GM23338 (cell line): ENCODE results near the gene PDE1A. TPM values are rescaled to one million over a fixed set of nuclear protein-coding genes. Genes with fewer than 3 reads are reported as not detected.

ENCODE experiments used
- ATAC-seq: fragments of 200-7000 bp; cut with Tn5 transposase; 3 replicates; pipeline ENCODE4 v1.9.1; 2020
- DNase-seq: peaks from one replicate; pipeline ENCODE4 v3.0.0-alpha.2; 2015; ENCODE audit warnings: low spot score
- H2AFZ ChIP-seq: fragments of 200-600 bp; sonication (generic); 2 replicates; pipeline ENCODE4 v1.8.0; 2016; ENCODE audit warnings: antibody characterized with exemption, mild to moderate bottlenecking, moderate library complexity
- H3F3A ChIP-seq: fragments of 200-600 bp; sonication (generic); replicated peaks from 2 replicates; pipeline ENCODE4 v1.8.0; 2017; ENCODE audit warnings: antibody characterized with exemption, mixed run types, low read depth
- H3K27ac ChIP-seq: fragments of 200-600 bp; sonication (generic); 2 replicates; pipeline ENCODE4 v1.6.1; 2016; ENCODE audit warnings: low read depth
- H3K27me3 ChIP-seq: fragments of 200-600 bp; sonication (generic); 2 replicates; pipeline ENCODE4 v1.8.0; 2016; ENCODE audit warnings: mild to moderate bottlenecking, mixed run types, moderate library complexity; ENCODE audit not compliant: insufficient read depth
- H3K36me3 ChIP-seq: fragments of 200-600 bp; sonication (generic); 2 replicates; pipeline ENCODE4 v1.8.0; 2016; ENCODE audit warnings: mild to moderate bottlenecking; ENCODE audit not compliant: insufficient read depth
- H3K4me1 ChIP-seq: fragments of 200-600 bp; sonication (generic); 2 replicates; pipeline ENCODE4 v1.8.0; 2016; ENCODE audit warnings: mild to moderate bottlenecking, moderate library complexity; ENCODE audit not compliant: insufficient read depth
- H3K4me2 ChIP-seq: fragments of 200-600 bp; sonication (generic); 2 replicates; pipeline ENCODE4 v1.7.1; 2017; ENCODE audit warnings: mixed run types
- H3K4me3 ChIP-seq: fragments of 200-600 bp; sonication (generic); 2 replicates; pipeline ENCODE4 v1.6.1; 2016; ENCODE audit warnings: mixed run types
- H3K79me2 ChIP-seq: fragments of 200-600 bp; sonication (generic); replicated peaks from 2 replicates; pipeline ENCODE4 v1.8.0; 2017; ENCODE audit warnings: mild to moderate bottlenecking; ENCODE audit not compliant: insufficient read depth
- H3K9me2 ChIP-seq: fragments of 200-600 bp; sonication (generic); 2 replicates; pipeline ENCODE4 v1.8.0; 2017; ENCODE audit not compliant: insufficient read depth
- H4K20me1 ChIP-seq: fragments of 200-600 bp; sonication (generic); replicated peaks from 2 replicates; pipeline ENCODE4 v1.8.0; 2017; ENCODE audit warnings: mild to moderate bottlenecking; ENCODE audit not compliant: insufficient read depth
- H3K27ac Mint-ChIP-seq: 2 replicates; pipeline ENCODE4 v1.8.0; 2020; ENCODE audit warnings: inconsistent platforms, mild to moderate bottlenecking, moderate library complexity, mixed read lengths
- H3K27me3 Mint-ChIP-seq: 3 replicates; pipeline ENCODE4 v1.8.0; 2022; ENCODE audit warnings: low read depth, mild to moderate bottlenecking, moderate library complexity, mixed read lengths, inconsistent platforms; ENCODE audit not compliant: insufficient read depth, poor library complexity
- H3K36me3 Mint-ChIP-seq: 3 replicates; pipeline ENCODE4 v1.8.0; 2021; ENCODE audit warnings: low read depth, mild to moderate bottlenecking, inconsistent platforms, moderate library complexity, mixed read lengths
- H3K4me1 Mint-ChIP-seq: 3 replicates; pipeline ENCODE4 v1.8.0; 2020; ENCODE audit warnings: mild to moderate bottlenecking, inconsistent platforms, mixed read lengths
- H3K4me3 Mint-ChIP-seq: 3 replicates; pipeline ENCODE4 v1.8.0; 2021; ENCODE audit warnings: moderate library complexity, mild to moderate bottlenecking, inconsistent platforms, mixed read lengths
- H3K9me3 Mint-ChIP-seq: 3 replicates; pipeline ENCODE4 v1.8.0; 2020; ENCODE audit warnings: moderate library complexity, mild to moderate bottlenecking, inconsistent platforms, mixed read lengths
- CREB1 ChIP-seq: fragments of 250-450 bp; sonication (Bioruptor Pico); IDR thresholded peaks from 2 replicates; pipeline ENCODE4 v1.5.0; 2020; ENCODE audit warnings: low read depth, mild to moderate bottlenecking, moderate library complexity
- CTCF ChIP-seq, 2 experiments: fragments of 200-600 bp in 1 of 2; sonication (generic) in 1 of 2; conservative IDR thresholded peaks; 2 replicates each; pipeline versions ENCODE4 v1.5.1 to v1.6.1; 2016 to 2017; ENCODE audit warnings: antibody characterized with exemption in 2 of 2, low read depth in 2 of 2, mild to moderate bottlenecking in 2 of 2, moderate library complexity in 1 of 2
- EZH2 ChIP-seq: fragments of 200-600 bp; sonication (generic); IDR thresholded peaks from one replicate; pipeline ENCODE4 v1.8.0; 2017; ENCODE audit warnings: antibody characterized with exemption, mild to moderate bottlenecking, low read depth; ENCODE audit not compliant: unreplicated experiment
- JUNB ChIP-seq: IDR thresholded peaks from one replicate; pipeline ENCODE4 v1.6.1; 2016; ENCODE audit warnings: antibody characterized with exemption; ENCODE audit not compliant: unreplicated experiment
- POLR2AphosphoS5 ChIP-seq: IDR thresholded peaks from 2 replicates; pipeline ENCODE4 v1.6.1; 2016; ENCODE audit warnings: antibody characterized with exemption, low read depth
- STAT1 ChIP-seq: IDR thresholded peaks from one replicate; pipeline ENCODE4 v1.6.1; 2016; ENCODE audit warnings: antibody characterized with exemption; ENCODE audit not compliant: unreplicated experiment
- ZNF331 ChIP-seq: fragments of 250-450 bp; sonication (Bioruptor Pico); IDR thresholded peaks from 2 replicates; pipeline ENCODE4 v1.5.0; 2020; ENCODE audit warnings: low read depth, mild to moderate bottlenecking, moderate library complexity
- polyA plus RNA-seq: library from polyadenylated mRNA; unstranded; fragments of >200 nt; fragmentation: Nextera tagmentation; extraction: Ambion mirVana; gene quantifications from 2 replicates; pipeline ENCODE4 v1.2.1, GENCODE V29; 2016
- total RNA-seq: library from RNA; depleted of rRNA; stranded (reverse); fragments of >200 nt; shearing (Covaris generic); gene quantifications from 2 replicates; pipeline ENCODE4 v1.2.3, GENCODE V29; 2014

The PDE1A gene
- total and polyA plus RNA-seq, 2 experiments from 2014 or later: 0.28 to 0.31 TPM

DNA sequence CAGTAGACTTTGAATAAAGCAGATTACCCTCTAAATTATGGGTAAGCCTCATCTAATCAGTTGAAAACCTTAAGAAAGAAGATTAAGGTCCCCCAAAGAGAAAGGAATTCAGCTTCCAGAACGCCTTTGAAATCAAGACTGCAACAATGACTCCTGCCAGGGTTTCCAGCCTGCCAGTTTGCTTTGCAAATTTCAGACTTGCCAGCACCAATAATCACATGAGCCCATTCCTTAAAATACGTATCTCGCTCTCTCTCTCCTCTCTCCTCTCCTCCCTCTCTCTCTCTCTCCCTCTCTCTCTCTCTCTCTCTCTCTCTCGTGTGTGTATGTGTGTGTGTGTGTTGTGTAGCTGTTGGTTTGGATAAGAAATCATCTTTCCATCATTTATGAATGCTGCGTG, 184.2 kb downstream of the PDE1A start:
- DNase-seq: peak; percentile 31
- Histone ChIP-seq H3K9me2 (no peaks in the 10 kb centered on the region), H2AFZ (no peak overlapping the region), H3K36me3 (no peaks in the 10 kb centered on the region), H3F3A (no peaks in the 10 kb centered on the region), H3K4me2 (no peak overlapping the region; the same call in 1 of the 2 replicates), H3K27me3 (no peaks in the 10 kb centered on the region), H3K27ac (no peak overlapping the region), H3K4me1 (peaks cover 9% of the 10 kb centered on the region), H3K4me3 (no peak overlapping the region), H4K20me1 (no peaks in the 10 kb centered on the region), H3K79me2 (no peaks in the 10 kb centered on the region)
- no peak overlapping the region for H3K27ac Mint-ChIP-seq
- H3K4me1 Mint-ChIP-seq: peaks cover 23% of the 10 kb centered on the region
- peak; percentile 29; the same call in 2 of the 3 replicates for ATAC-seq
- no peaks in the 10 kb centered on the region for H3K27me3 Mint-ChIP-seq
- H3K9me3 Mint-ChIP-seq: no peaks in the 10 kb centered on the region
- no peak overlapping the region for H3K4me3 Mint-ChIP-seq
- no peak for TF ChIP-seq EZH2
- TF ChIP-seq JUNB: no peak
- no peak for TF ChIP-seq CREB1 (CRISPR knock-in tag)
- no peak for TF ChIP-seq STAT1
- TF ChIP-seq ZNF331 (CRISPR knock-in tag): no peak
- no peak for TF ChIP-seq CTCF (conservative IDR thresholded peaks at IDR 0.05; ENCODE audit: low read depth in 2 of 2)
- H3K36me3 Mint-ChIP-seq: no peaks in the 10 kb centered on the region

GRCh38 chr2:182241936-182242335, 184.9 kb downstream of the PDE1A start:
- TF ChIP-seq CTCF (conservative IDR thresholded peaks at IDR 0.05; ENCODE audit: low read depth in 2 of 2) (no peak), CREB1 (CRISPR knock-in tag) (no peak), POLR2AphosphoS5 (no peak)
- H3K4me1 Mint-ChIP-seq: peaks cover 23% of the 10 kb centered on the region
- no peak overlapping the region for H3K4me3 Mint-ChIP-seq
- Histone ChIP-seq H2AFZ (no peak overlapping the region), H3K27me3 (no peaks in the 10 kb centered on the region), H3F3A (no peaks in the 10 kb centered on the region), H3K9me2 (no peaks in the 10 kb centered on the region), H4K20me1 (no peaks in the 10 kb centered on the region), H3K4me2 (no peak overlapping the region), H3K36me3 (no peaks in the 10 kb centered on the region), H3K4me3 (no peak overlapping the region), H3K27ac (no peak overlapping the region), H3K4me1 (peaks cover 9% of the 10 kb centered on the region), H3K79me2 (no peaks in the 10 kb centered on the region)
- H3K9me3 Mint-ChIP-seq: no peaks in the 10 kb centered on the region
- ATAC-seq (no peak), DNase-seq (no peak)
- no peaks in the 10 kb centered on the region for H3K36me3 Mint-ChIP-seq
- H3K27me3 Mint-ChIP-seq: no peaks in the 10 kb centered on the region
- H3K27ac Mint-ChIP-seq: no peak overlapping the region
